Hypothalamus (tissue), 51 donors: ENCODE data around the gene FCGR2B.
"Not testable (repeated sequence)": the region's sequence is repeated elsewhere in the genome, so short reads cannot be mapped to it uniquely, and the experiment has no call there.

Experiments used
- DNase-seq, 51 donors: peaks; one replicate each; lab custom pipeline; 2025; lab: John Stamatoyannopoulos, UW

The FCGR2B gene

GRCh38 chr1:161644855-161645254 lies 18.1 kb upstream of the FCGR2B start:
- DNase-seq, result not testable (repeated sequence)

- DNase-seq, result peak in 1 of 51 donors; percentile 51
Measured at GRCh38 chr1:161647507-161648360, 15.2 kb upstream of the FCGR2B start.

DNA sequence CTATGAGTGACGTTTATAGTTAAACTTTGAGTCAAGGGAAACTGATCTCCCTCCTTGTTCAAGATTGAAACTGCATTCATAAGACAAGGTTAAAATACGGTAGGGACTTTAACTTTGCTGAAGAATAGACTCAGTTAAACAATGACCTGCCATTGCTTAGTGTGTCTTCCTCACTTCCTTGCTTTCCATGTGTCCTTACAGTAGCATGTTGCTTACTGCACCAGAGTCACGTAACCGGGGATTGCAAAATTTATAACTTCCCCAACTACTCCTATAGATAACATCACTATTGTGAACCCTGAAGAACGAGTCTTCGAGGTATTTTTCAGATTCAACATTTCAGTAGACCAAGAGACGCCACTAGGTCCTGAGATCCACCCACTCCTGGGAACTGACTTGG lies 9.4 kb upstream of the FCGR2B start:
- not testable (repeated sequence) for DNase-seq

- not testable (repeated sequence) for DNase-seq
Measured at GRCh38 chr1:161653971-161654370, 9.0 kb upstream of the FCGR2B start.

DNA sequence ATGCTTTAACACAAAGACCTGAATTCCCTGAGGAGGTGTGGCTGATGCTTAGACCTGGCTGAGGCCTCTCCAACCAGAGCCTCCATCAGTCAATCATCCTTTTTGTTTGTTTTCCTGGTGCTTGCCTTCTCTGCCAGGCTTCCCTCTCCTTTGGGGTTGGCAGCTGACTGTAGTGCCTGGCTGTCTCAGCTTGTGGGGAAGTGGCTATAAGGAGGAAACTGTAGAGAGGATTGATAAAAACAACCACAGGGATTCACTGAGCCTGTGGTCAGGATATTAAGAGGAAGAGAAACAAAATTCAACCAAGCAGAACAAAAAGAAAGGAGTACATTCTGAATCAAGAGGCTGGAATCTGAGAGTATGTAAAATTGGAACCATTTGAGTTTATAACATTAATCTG lies 4.4 kb upstream of the FCGR2B start:
- not testable (repeated sequence) for DNase-seq

- DNase-seq, result not testable (repeated sequence)
Measured at GRCh38 chr1:161661660-161662311, 1.2 kb upstream of the FCGR2B start.

GRCh38 chr1:161663569-161663968 lies 626 bp downstream of the FCGR2B start:
- DNase-seq, result not testable (repeated sequence)

- DNase-seq, result not testable (repeated sequence)
Measured at GRCh38 chr1:161664689-161665088, 1.7 kb downstream of the FCGR2B start.

- not testable (repeated sequence) for DNase-seq
Measured at GRCh38 chr1:161671045-161672020, 8.4 kb downstream of the FCGR2B start.

- DNase-seq, result not testable (repeated sequence)
Measured at GRCh38 chr1:161673437-161673836, 10.5 kb downstream of the FCGR2B start.

GRCh38 chr1:161674447-161674846 lies 11.5 kb downstream of the FCGR2B start:
- DNase-seq, result not testable (repeated sequence)

- DNase-seq, result not testable (repeated sequence)
Measured at GRCh38 chr1:161674908-161675307, 12.0 kb downstream of the FCGR2B start.

DNA sequence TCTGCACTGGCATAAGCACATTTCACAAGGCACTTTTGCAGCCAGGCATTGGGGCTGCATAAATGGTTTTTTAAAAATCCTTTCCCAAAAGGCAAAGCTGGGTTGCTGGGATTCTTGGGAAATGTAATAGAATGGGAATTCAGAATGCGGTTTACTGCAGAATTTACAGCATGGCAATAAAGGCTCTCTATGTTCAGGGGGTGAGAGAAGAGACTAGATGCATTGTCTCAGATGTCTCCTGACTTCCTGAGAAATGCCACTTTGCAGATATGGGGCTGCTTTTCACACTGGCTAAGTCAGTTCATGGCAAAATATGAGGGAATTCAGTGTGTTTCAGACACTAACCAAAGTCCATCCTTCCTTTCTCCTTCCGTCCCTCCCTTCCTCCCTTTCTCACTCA lies 13.5 kb downstream of the FCGR2B start:
- peak in 1 of 51 donors; percentile 11 for DNase-seq

DNA sequence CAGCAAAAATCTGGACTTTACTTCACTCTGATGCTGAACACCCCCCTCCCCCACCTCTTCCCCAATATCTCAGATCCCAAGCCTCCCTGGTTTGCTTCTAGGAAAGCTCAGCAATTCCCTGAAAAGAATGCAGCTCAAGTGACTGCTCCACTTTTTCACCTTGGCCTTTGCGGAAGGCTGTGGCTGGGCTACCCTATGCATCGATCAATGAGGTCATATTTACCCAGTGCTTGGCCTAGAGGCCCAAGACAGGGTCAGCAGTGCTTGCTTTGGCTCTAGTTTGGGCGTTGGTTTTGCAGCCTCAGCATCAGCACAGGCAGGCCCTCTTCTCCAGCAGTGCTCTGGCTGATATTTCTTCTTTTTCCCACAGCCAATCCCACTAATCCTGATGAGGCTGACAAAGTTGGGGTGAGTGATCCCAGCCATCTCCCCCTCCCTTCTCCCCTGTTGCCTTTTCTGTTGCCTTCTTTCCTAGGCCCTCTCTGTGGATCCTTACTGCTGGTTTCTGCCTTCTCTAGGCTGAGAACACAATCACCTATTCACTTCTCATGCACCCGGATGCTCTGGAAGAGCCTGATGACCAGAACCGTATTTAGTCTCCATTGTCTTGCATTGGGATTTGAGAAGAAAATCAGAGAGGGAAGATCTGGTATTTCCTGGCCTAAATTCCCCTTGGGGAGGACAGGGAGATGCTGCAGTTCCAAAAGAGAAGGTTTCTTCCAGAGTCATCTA lies 14.2 kb downstream of the FCGR2B start:
- DNase-seq, result no peak

DNA sequence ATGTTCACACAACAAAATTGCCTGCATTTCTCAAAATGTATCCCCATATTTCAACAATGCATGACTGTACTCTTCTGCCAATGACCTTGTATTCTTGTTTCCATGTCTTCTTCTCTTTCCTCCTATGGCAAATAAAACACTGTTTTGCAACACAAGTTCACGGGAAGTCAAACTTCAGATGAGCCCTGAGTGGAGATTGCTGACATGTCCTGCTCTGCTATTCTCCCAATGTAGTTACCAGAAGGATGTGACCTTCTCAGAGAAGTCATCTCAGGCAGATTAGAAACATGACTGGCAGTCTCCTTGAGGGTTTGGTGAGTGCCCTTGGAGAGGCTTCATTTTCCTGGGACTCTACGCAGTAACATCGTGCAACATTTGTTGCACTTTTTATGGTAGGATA lies 15.6 kb downstream of the FCGR2B start:
- no peak for DNase-seq

DNA sequence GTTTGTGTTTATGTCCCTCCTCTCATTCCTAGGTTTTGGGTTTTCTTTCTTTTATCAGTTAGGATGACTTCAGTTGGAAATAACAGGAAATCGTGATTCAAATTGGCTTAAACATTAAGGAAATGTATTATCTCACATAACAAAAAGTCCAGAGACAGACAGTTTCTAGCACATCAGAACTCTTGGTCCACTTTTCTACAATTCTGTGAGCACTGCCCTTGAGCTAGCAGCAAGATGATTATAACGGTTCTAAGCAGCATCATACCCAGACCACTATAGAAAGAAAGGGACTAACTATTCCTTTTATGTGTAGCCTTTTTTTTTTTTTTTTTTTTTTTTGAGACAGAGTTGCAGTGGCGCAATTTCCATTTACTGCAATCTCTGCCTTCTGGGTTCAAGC lies 18.9 kb downstream of the FCGR2B start:
- no peak for DNase-seq

GRCh38 chr1:161688946-161689345 lies 26.0 kb downstream of the FCGR2B start:
- DNase-seq, result no peak

- DNase-seq, result no peak
Measured at GRCh38 chr1:161691846-161692245, 28.9 kb downstream of the FCGR2B start.

DNA sequence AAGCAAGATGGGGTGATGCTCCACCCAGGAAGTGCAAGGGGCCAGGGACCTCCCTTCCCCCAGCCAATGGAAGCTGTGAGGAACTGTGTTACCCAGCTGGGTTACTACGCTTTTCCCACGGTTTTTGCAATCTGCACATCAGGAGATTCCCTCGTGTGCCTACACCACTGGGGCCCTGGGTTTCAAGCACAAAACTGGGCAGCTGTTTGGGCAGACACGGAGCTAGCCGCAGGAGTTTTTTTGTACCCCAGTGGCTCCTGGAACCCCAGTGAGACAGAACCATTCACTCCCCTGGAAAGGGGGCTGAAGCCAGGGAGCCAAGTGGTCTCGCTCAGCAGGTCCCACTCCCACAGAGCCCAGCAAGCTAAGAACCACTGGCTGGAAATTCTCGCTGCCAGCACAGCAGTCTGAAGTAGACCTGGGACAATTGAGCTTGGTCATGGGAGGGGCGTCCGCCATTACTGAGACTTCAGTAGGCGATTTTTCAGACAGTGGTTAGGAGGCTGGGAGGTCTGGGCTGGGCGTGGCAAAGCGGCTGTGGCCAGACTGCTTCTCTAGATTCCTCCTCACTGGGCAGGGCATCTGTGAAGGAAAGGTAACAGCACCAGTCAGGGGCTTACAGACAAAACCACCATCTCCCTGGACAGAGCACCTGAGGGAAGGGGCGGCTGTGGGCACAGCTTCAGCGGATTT lies 30.2 kb downstream of the FCGR2B start:
- DNase-seq, result not testable (repeated sequence)
